Stomach smooth muscle (tissue), 2 donors: ENCODE measurements around the gene STRIP2.

ENCODE experiments used
- H3K27ac ChIP-seq: one replicate; pipeline ENCODE4 v1.7.0; 2013; ENCODE audit warnings: mild to moderate bottlenecking, low read length, inconsistent platforms
- H3K27me3 ChIP-seq, 2 donors: one replicate each; pipeline ENCODE4 v1.7.0; 2013; ENCODE audit warnings: low read length in 2 of 2; ENCODE audit not compliant: insufficient read depth in 2 of 2, control insufficient read depth in 1 of 2
- H3K36me3 ChIP-seq, 2 donors: one replicate each; pipeline ENCODE4 v1.7.0; 2013; ENCODE audit warnings: low read length in 2 of 2; ENCODE audit not compliant: control insufficient read depth in 2 of 2, insufficient read depth in 2 of 2
- H3K4me1 ChIP-seq: one replicate; pipeline ENCODE4 v1.7.0; 2013; ENCODE audit warnings: low read length; ENCODE audit not compliant: control insufficient read depth, insufficient read depth
- H3K4me3 ChIP-seq, 2 donors: one replicate each; pipeline ENCODE4 v1.7.0; 2013; ENCODE audit warnings: low read length in 2 of 2
- H3K9ac ChIP-seq, 2 donors: one replicate each; pipeline ENCODE4 v1.7.0; 2013; ENCODE audit warnings: low read length in 2 of 2, mild to moderate bottlenecking in 1 of 2
- H3K9me3 ChIP-seq, 2 donors: one replicate each; pipeline ENCODE4 v1.7.0; 2013; ENCODE audit warnings: low read length in 2 of 2; ENCODE audit not compliant: control insufficient read depth in 2 of 2
- donor health status: healthy.
- donor health status: Pancreatic carcinoma.

The STRIP2 gene

DNA sequence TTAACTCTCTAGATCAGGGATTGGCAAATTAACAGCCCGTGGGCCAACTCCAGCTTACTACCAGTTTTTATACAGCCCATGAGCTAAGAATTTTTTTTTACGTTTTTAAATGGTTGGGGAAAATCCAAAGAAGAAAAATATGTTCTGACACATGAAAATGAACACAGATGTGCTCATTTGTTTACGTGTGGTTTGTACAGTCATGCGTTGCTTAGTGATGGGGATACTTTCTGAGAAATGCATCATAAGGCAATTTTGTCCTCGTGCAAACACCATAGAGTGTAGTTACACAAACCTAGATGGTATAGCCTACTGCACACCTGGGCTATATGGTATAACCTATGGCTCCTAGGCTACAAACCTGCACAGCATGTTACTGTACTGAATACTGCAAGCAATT lies 59.8 kb downstream of the STRIP2 start:
- Histone ChIP-seq H3K9ac (no peak overlapping the region), H3K36me3 (no peaks in the 10 kb centered on the region), H3K27me3 (no peaks in the 10 kb centered on the region), H3K4me1 (no peaks in the 10 kb centered on the region), H3K4me3 (no peak overlapping the region), H3K27ac (no peak overlapping the region), H3K9me3 (no peaks in the 10 kb centered on the region)

DNA sequence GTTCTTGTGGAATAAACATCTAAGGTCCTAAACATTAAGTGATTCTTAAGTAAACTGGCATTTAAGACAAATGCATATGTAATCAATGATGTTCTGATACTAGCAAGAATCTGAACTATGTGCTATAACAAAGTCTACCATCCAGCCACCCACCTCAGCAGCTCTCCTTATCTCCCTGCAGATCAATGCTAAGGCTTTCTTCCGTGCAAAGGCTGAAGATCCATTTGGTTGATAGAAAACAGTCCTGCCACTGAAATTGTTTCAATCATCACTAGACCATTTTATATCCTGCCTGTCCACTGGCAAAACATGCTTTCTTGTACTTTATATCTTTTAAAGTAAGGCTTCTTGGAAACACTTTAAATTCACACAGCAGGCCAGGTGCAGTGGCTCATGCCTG lies 61.8 kb downstream of the STRIP2 start:
- Histone ChIP-seq H3K9me3 (no peaks in the 10 kb centered on the region), H3K4me1 (no peaks in the 10 kb centered on the region), H3K4me3 (no peak overlapping the region), H3K36me3 (no peaks in the 10 kb centered on the region), H3K27me3 (no peaks in the 10 kb centered on the region), H3K9ac (no peak overlapping the region), H3K27ac (no peak overlapping the region)

DNA sequence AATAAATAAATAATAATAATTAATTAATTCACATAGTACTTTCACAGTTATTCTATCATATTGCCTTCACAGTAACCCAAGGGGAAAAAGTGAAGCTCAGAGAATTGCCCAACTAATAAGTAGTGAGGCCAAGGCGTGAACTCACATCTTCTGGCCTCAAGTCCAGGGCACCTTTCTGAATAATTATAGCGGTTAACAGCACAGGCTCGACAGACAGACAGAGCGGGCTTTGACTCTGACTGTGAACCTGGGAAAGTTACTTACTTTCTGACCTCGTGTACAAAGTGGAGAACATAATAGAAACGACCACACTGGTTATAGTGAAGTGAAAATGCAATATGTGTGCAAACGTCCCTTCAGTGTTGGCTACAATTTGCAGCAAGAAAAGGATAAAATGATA lies 62.4 kb downstream of the STRIP2 start:
- H3K36me3 ChIP-seq, result no peaks in the 10 kb centered on the region
- H3K27ac ChIP-seq, result no peak overlapping the region
- no peaks in the 10 kb centered on the region for H3K27me3 ChIP-seq
- no peaks in the 10 kb centered on the region for H3K9me3 ChIP-seq
- H3K4me3 ChIP-seq, result no peak overlapping the region
- no peak overlapping the region for H3K9ac ChIP-seq
- no peaks in the 10 kb centered on the region for H3K4me1 ChIP-seq

DNA sequence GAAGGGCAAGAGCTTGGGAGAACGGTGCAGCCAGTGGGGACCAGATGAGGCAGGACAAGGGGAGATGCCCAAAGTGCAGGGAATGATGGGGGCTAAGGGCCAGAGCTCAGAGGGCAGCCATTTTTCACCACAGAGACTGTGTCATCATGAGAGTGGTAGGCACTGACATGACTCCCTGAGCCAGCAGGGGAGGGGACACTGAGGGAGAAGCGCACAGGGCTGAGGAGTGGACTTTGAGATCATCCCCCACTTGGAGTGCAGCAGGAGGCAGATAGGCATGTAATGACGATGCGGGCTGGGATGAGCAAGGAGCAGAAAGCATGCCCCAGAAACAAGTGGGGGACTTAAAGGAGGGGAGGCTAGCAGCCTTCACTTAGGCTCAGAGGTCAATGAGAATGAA lies 62.9 kb downstream of the STRIP2 start:
- H3K4me1 ChIP-seq, result peaks cover 3% of the 10 kb centered on the region
- no peak overlapping the region for H3K9ac ChIP-seq
- H3K27ac ChIP-seq, result no peak overlapping the region
- H3K9me3 ChIP-seq, result no peaks in the 10 kb centered on the region
- no peaks in the 10 kb centered on the region for H3K27me3 ChIP-seq
- no peak overlapping the region for H3K4me3 ChIP-seq
- H3K36me3 ChIP-seq, result no peaks in the 10 kb centered on the region

DNA sequence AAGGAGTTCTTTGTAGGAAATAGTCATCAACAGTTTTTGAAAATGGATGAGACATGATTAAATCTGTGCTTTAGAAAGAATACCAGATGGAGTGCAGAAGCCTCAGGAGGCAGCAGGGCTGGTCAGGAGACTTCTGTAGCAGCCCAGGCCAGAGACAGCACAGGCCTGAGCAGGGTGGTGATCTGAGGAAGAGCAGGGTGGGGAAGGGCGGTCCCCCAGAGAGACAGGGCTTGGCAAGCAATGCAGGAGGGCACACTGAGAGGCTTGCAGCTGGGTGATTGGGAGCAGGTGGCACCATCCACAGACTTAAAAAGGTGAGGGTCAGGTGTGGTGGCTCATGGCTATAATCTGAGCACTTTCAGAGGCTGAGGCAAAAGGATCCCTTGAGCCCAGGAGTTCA lies 63.8 kb downstream of the STRIP2 start:
- Histone ChIP-seq H3K36me3 (no peaks in the 10 kb centered on the region), H3K9me3 (no peaks in the 10 kb centered on the region), H3K4me1 (peaks cover 11% of the 10 kb centered on the region), H3K4me3 (no peak overlapping the region), H3K27ac (no peak overlapping the region), H3K27me3 (peaks cover 1 to 2% of the 10 kb centered on the region in 2 donors), H3K9ac (no peak overlapping the region)

DNA sequence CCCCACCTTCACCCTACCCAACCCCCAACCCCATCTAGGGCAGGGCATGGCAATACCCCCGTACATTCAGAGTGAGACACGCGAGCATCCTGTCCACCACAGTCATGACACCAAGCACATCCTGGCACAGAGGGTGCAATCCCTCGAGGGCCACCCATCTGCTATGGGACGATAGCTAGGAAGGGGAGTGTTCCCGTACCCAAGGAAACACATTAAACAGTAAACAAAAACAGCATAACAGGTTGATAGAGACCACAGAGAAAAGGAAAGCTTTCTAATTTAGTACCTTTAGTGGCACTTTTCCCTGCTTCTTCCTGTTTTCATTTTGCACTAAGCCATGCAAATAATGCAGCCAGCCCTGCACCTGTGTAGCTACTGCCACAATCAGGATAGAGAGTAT lies 65.8 kb downstream of the STRIP2 start:
- Histone ChIP-seq H3K9me3 (no peaks in the 10 kb centered on the region), H3K27ac (no peak overlapping the region), H3K27me3 (peaks cover 2 to 3% of the 10 kb centered on the region in 2 donors), H3K4me3 (no peak overlapping the region), H3K9ac (no peak overlapping the region), H3K36me3 (no peaks in the 10 kb centered on the region), H3K4me1 (peaks cover 13% of the 10 kb centered on the region)

DNA sequence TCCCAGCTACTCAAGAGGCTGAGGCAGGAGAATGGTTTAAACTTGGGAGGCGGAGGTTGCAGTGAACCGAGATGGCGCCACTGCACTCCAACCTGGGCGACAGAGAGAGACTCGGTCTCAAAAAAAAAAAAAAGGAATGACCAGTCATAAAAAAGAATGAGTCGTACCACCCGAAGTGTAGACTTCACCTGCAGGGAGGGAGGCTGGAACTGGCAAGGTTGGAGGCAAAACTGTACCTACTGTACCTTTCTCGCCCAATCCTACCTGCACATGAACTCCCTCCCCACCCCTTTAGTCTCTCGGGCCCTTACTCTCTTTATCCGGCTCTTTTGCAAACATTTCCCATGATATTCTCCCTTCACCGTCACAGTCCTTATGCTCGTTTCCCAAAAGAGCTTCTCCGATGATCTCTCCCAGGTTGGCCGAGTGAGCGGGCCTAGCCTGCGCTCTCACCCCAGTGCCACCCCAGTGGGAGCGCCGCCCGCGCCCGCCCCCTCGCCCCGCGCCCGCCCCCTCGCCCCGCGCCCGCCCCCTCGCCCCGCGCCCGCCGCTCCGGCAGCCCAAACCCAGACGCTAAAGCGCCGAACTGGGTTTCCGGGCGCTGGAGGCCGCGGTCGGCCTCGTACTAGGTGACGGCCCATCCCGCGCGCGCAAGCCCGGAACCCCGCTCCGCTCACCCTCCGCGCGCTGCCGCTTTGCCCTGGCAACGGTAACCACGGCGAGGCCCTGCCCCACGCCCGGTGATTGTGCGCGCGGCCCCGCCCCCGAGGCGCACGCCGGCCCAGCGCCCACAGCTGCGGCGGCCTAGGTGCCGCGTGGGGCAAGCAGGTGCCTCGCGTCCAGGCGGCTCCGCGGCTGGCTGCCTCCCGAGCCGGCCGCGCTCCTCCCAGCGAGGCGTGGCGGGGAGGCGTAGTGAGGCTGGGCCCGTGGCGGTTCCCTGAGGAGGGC lies 67.8 kb downstream of the STRIP2 start, which contains the start of gene SMKR1:
TSS of gene SMKR1 (plus strand) at position 772 of the 948 bp plus-strand sequence. CDS start 294 bp downstream, outside the sequence.
- Histone ChIP-seq H3K4me3 (peak within 1 kb of the TSS; percentile 58 to 73), H3K36me3 (no peaks in the 10 kb centered on the region), H3K27ac (no peak within 1 kb of the TSS), H3K9ac (peak within 1 kb of the TSS; percentile 29 to 55), H3K4me1 (peaks cover 13% of the 10 kb centered on the region), H3K9me3 (no peaks in the 10 kb centered on the region), H3K27me3 (peaks cover 2 to 3% of the 10 kb centered on the region in 2 donors)

DNA sequence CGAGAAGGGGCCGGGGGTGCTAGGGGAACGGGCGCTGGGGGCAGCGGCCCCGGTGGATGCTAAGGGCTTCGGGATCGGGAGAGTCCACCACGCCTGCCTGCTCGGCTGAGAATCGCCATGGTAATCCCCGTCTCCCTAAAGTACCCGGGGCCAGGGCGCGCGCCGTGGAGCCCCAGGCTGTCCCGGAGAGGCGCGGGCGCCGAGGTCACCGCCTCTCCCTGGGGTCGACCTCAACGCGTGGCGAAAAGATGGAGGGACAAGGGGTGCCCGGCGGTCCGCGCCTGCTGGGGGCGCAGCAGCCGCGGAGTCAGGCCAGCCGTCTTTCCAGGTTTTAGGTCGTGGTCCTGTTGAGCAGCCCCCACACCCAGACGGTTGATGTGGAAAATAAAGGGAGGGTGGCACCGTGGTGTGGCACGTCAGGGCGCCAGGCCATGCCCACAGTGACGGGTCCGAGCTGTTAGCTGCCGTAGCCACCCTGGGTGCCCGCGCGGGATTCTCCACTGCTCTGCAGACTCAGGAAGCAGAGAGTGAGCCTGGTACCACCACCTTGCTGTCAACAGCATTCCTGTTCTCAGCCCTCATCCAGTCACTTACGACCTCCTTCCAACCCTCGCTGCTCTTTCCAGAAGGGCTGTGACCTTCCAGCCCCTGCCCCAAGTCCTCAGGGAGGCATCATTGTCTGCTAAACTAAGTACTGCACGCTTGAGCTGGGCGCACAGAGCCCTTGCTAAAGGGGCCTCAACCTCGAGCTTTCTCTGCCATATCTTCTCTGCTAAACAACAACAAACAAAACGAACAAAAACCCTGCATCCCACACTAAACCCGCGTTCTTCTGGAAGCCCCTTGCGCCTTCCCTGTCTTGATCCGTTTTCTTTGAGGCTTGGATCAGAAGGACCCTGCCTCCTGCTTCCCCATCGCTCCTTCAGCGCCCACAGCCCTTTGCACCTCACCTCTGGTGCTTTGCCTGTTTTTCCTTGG lies 68.8 kb downstream of the STRIP2 start:
- Histone ChIP-seq H3K4me1 (peaks cover 13% of the 10 kb centered on the region), H3K27ac (no peak overlapping the region)

DNA sequence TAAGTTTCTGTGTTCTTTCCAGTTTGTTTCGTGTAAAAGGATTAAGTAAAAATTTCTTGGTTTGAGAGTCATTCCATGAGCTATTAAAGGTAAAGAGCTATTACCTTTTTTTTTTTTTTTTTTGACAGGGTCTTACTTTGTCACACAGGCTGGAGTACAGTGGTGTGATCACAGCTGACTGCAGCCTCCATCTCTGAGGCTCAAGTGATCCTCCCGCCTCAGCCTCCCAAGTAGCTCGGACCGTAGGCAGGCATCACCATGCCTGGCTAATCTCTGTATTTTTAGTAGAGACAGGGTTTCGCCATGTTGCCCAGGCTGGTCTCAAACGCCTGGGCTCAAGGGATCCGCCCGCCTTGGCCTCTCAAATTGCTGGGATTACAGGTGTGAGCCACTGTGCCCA lies 69.5 kb downstream of the STRIP2 start:
- H3K9ac ChIP-seq, result no peak overlapping the region
- H3K27me3 ChIP-seq, result peaks cover 2 to 3% of the 10 kb centered on the region in 2 donors
- H3K9me3 ChIP-seq, result no peaks in the 10 kb centered on the region
- H3K4me1 ChIP-seq, result peaks cover 13% of the 10 kb centered on the region
- H3K4me3 ChIP-seq, result no peak overlapping the region
- no peaks in the 10 kb centered on the region for H3K36me3 ChIP-seq
- H3K27ac ChIP-seq, result no peak overlapping the region

More for the DNA sequence above, 68.8 kb downstream of the STRIP2 start:
- Histone ChIP-seq H3K9me3 (no peaks in the 10 kb centered on the region), H3K4me3 (peak overlapping the region; percentile 57 to 73), H3K27me3 (peaks cover 2 to 3% of the 10 kb centered on the region in 2 donors), H3K9ac (peak overlapping the region in 1 of 2 donors; percentile 51), H3K36me3 (no peaks in the 10 kb centered on the region)

DNA sequence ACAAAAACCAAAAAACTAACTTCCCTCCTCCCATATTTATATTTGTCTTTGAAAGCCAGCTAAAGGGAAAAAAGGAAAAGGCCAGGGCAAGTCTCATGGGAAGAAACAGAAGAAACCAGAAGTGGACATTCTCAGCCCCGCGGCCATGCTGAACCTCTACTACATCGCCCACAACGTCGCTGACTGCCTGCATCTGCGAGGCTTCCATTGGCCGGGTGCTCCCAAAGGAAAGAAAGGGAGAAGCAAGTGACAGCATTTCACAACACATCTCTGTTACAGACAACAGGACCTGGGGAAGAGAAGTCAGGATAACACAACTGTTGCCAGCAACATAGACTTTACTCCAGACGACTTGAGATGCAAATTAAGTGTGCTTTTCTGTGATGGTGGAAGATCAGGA lies 78.0 kb downstream of the STRIP2 start:
- no peak overlapping the region for H3K9ac ChIP-seq
- no peaks in the 10 kb centered on the region for H3K27me3 ChIP-seq
- H3K9me3 ChIP-seq, result no peaks in the 10 kb centered on the region
- H3K4me1 ChIP-seq, result no peaks in the 10 kb centered on the region
- H3K27ac ChIP-seq, result no peak overlapping the region
- H3K36me3 ChIP-seq, result no peaks in the 10 kb centered on the region
- no peak overlapping the region for H3K4me3 ChIP-seq
